Psoas muscle (tissue), 8 donors: Measurements from ENCODE around the gene ZMAT5. TPM values are rescaled to one million over a fixed set of nuclear protein-coding genes. Genes with fewer than 3 reads are reported as not detected.

Source experiments
- ATAC-seq, 4 donors: fragments of 200-7000 bp; cut with Tn5 transposase; one replicate each; pipeline ENCODE4 v1.9.1; 2020; ENCODE audit warnings: moderate library complexity in 3 of 4, mild to moderate bottlenecking in 2 of 4
- DNase-seq, 2 donors: peaks; one replicate each; pipeline ENCODE4 v3.0.0-alpha.2; 2020
- H3K27ac ChIP-seq: fragments of 200-600 bp; one replicate; pipeline ENCODE4 v1.8.0; 2022
- H3K27me3 ChIP-seq, 3 donors: fragments of 200-600 bp in 1 of 3; one replicate each; pipeline versions ENCODE4 v1.6.1 to v1.8.0; 2013 to 2022; ENCODE audit warnings: low read length in 2 of 3, mild to moderate bottlenecking in 2 of 3, moderate library complexity in 1 of 3; ENCODE audit not compliant: insufficient read depth in 3 of 3
- H3K36me3 ChIP-seq, 2 donors: fragments of 200-600 bp in 1 of 2; one replicate each; pipeline versions ENCODE4 v1.6.1 to v1.8.0; 2013 to 2022; ENCODE audit warnings: low read depth in 1 of 2, mild to moderate bottlenecking in 1 of 2, moderate library complexity in 1 of 2; ENCODE audit not compliant: insufficient read depth in 1 of 2
- H3K4me1 ChIP-seq: fragments of 200-600 bp; one replicate; pipeline ENCODE4 v1.8.0; 2022
- H3K4me3 ChIP-seq: fragments of 200-600 bp; one replicate; pipeline ENCODE4 v1.8.0; 2022; ENCODE audit warnings: mild to moderate bottlenecking
- H3K9me3 ChIP-seq: fragments of 200-600 bp; one replicate; pipeline ENCODE4 v1.8.0; 2022
- WGBS, 3 donors: extraction: QIAGEN DNeasy Blood & Tissue Kit; methylation state at CpG; one replicate each; pipeline versions ENCODE4 v1.1.6 to v1.1.7; 2013; 5-methylcytosine and 5-hydroxymethylcytosine counted together
- intact Hi-C, 2 donors: fragments of 100-400 bp; cut with DNase I; formaldehyde crosslinking; loops; one replicate each; pipeline versions ENCODE4 v1.11.0 to v1.14.2; 2022
- polyA plus RNA-seq, 3 donors: library from polyadenylated mRNA; stranded (reverse); fragments of 200-250 nt; gene quantifications; one replicate each; pipeline ENCODE4 v1.2.3, GENCODE V29; 2013
- total RNA-seq, 4 donors: library from RNA; stranded (reverse); fragmentation: NEBNext Ultra II Directional in 2 of 4; extraction: Animal tissue kit (Norgen Biotek cat#: 25700) in 2 of 4; gene quantifications; one replicate each; pipeline versions ENCODE4 v1.2.1 to v1.2.4, GENCODE V29; 2021 to 2023
- TF ChIP-seq, protein P1 (sequence below): fragments of 200-600 bp; IDR thresholded peaks from one replicate; pipeline ENCODE4 v1.8.0; 2022; ENCODE audit warnings: antibody characterized with exemption
- donor health status: healthy with polysubstance abuse.
- donor health status: DM: no; HTN: no; CAD: no; lungs with moderate emphysema.
- donor health status: Bipolar disorder and iron deficiency.
- donor health status: healthy.
- donor health status: DM: yes; HTN: yes; CAD: no.
- donor health status: DM: no; HTN: no; CAD: no.
- donor health status: DM: no; HTN: no; CAD: no.
- donor health status: DM: yes; HTN: yes; CAD: no.

Gene ZMAT5
- total and polyA plus RNA-seq, 7 donors, result 12.1 to 46.1 (median 27.6) TPM

DNA sequence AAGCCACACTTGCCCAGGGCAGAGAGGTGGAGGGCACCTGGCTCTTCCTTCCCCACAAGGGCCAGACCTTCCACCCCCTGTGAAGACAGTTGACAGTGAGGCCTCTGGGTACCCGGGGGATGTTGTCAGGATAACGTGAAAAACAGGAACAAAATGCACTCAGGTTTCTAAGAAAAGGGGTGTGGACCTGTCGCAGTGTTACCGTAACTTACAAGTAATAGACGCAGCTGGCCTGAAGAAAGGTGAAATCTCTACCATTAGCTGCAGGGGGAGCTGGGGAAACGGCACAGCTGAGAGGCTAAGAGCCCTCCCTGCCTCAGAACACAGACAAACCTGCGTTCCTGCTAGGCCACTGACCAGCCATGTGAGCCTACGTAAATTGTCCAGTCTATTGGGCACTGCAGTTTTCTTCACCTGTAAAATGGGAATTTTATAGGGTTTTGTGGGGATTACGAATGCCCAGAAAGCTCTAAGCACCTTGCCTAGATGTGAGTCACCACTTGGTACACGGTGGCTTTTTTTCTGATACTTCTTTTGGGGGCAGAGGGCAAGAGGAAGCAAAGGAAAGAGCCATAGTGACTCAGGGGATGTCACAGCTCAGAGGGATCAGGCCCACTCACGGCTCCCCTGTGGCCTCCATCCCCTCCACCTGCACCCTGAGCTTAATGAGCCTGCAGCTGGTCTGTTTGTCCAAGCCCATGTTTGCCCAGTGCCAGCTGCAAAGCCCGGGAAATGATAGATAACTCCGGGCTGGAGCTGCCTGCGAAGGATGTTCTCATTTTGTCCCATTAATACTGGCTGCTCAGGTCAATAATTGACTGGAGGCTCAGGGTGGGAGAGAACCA is 65.4 kb downstream of the ZMAT5 start:
- H3K4me3 ChIP-seq, result no peak overlapping the region
- H3K9me3 ChIP-seq, result no peaks in the 10 kb centered on the region
- DNase-seq (no peak), ATAC-seq (no peak)
- TF ChIP-seq, protein P1, sequence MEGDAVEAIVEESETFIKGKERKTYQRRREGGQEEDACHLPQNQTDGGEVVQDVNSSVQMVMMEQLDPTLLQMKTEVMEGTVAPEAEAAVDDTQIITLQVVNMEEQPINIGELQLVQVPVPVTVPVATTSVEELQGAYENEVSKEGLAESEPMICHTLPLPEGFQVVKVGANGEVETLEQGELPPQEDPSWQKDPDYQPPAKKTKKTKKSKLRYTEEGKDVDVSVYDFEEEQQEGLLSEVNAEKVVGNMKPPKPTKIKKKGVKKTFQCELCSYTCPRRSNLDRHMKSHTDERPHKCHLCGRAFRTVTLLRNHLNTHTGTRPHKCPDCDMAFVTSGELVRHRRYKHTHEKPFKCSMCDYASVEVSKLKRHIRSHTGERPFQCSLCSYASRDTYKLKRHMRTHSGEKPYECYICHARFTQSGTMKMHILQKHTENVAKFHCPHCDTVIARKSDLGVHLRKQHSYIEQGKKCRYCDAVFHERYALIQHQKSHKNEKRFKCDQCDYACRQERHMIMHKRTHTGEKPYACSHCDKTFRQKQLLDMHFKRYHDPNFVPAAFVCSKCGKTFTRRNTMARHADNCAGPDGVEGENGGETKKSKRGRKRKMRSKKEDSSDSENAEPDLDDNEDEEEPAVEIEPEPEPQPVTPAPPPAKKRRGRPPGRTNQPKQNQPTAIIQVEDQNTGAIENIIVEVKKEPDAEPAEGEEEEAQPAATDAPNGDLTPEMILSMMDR, result no peak
- no peak overlapping the region for H3K27ac ChIP-seq
- peaks cover 0 to 2% (median 0%) of the 10 kb centered on the region in 3 donors for H3K27me3 ChIP-seq
- 40 to 53% (median 43%) methylated on average over 14 of the region's 14 CpGs for WGBS, 3 donors
- intact Hi-C loops, result no loop called here
- H3K4me1 ChIP-seq, result peaks cover 16% of the 10 kb centered on the region
- no peaks in the 10 kb centered on the region for H3K36me3 ChIP-seq

DNA sequence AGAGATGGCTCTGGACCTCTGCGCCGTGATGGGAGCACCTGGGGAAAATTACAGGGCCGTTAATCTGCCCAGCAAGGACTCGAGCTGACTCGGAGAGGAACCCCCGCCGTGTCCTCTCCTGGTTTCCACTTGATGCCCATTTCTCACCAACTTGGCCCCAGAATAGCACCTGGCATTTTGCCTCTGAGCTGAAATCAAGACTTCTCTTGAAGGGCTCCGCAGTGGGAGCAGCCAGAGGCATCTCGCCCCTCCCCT is 66.0 kb downstream of the ZMAT5 start:
- no peaks in the 10 kb centered on the region for H3K36me3 ChIP-seq
- TF ChIP-seq, protein P1, result no peak
- H3K9me3 ChIP-seq, result no peaks in the 10 kb centered on the region
- no peak overlapping the region for H3K4me3 ChIP-seq
- WGBS, 3 donors, result 36 to 56% (median 38%) methylated on average over 9 of the region's 9 CpGs
- no peak for DNase-seq
- intact Hi-C loops, result no loop called here
- no peak for ATAC-seq
- H3K4me1 ChIP-seq, result peaks cover 16% of the 10 kb centered on the region
- no peak overlapping the region for H3K27ac ChIP-seq
- H3K27me3 ChIP-seq, result peaks cover 0 to 2% (median 0%) of the 10 kb centered on the region in 3 donors

DNA sequence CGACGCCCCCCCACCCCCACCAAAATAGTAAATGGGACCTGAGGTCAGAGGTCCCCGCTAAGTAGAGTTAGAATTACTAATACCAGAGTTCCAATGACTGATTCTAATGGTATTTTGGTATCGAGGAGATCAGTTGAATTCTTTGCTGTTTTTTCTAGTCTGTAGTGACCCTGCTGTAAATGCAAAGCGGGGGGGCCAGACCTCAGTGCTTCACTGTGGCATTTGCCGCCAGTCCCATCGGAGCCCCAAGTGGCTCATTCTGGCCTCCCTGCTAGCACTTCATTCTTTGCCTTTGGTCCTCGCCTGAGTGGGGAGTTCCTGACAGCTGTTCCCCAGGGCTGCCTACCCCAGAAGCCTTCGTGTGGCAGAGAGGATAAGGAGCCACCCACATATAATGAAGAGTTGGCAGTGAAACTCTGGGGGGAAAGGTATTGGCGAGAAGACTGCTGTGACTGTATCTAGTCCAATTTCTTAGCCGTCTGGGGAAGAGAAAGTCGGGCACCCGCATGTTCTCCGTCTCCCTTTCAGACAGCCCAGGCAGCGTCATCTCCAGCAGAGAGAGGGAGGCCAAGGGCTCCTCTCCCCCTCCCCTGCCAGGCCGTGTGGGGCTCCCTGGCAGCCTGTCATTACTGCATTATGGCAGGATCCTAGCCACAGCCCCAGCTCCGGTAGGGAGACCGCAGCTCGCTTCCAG is 66.5 kb downstream of the ZMAT5 start:
- WGBS, 3 donors, result 41 to 61% (median 47%) methylated on average over 18 to 19 of the region's 19 CpGs
- TF ChIP-seq, protein P1, result no peak
- Histone ChIP-seq H3K4me1 (peaks cover 19% of the 10 kb centered on the region), H3K9me3 (no peaks in the 10 kb centered on the region), H3K4me3 (no peak overlapping the region), H3K36me3 (peaks cover 0 to 3% of the 10 kb centered on the region in 2 donors), H3K27me3 (peaks cover 0 to 2% (median 0%) of the 10 kb centered on the region in 3 donors), H3K27ac (no peak overlapping the region)
- ATAC-seq (no peak), DNase-seq (no peak)
- intact Hi-C loops, result no loop called here

DNA sequence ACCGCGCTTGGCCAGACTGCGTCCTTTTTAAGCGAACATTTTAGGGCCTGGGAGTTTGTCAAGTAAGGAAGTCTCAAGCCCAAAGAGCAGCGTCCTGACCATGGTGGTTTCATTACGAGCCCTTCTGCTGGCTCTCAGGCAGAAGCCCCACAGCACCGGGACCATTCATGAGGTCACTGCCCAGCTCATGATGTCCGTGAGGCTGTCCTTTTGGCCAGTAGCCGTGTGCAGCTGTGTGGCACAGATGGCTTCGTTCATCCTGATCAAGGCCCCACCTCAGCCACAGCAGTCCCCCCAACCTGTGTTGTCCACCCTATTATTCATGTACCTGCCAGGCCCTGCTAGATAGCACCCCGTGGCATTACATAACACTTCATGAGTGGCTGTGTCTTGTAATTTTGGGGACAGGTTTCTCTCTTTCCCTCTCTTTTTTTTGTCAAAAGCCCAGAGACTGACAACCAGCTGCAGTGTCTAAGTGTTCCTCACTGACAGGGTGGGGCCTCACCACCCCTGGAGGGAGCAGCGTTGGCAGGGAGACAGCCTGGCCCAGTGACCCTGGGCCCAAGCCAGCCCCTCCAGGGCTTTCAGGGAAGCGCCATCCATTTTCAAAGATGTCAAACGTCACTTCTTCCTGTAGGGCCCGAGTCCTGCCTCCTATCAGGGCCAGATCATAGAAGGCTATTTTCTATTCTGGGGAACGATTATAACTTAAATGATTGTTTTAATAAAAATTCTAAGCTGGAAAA is 68.8 kb downstream of the ZMAT5 start:
- intact Hi-C loops, result no loop called here
- no peak overlapping the region for H3K27ac ChIP-seq
- peaks cover 0 to 2% (median 0%) of the 10 kb centered on the region in 3 donors for H3K27me3 ChIP-seq
- H3K4me3 ChIP-seq, result no peak overlapping the region
- no peak for ATAC-seq
- TF ChIP-seq, protein P1, result no peak
- H3K9me3 ChIP-seq, result no peaks in the 10 kb centered on the region
- WGBS, 3 donors, result 57 to 73% (median 57%) methylated on average over 16 of the region's 16 CpGs
- no peak for DNase-seq
- peaks cover 19% of the 10 kb centered on the region for H3K4me1 ChIP-seq
- H3K36me3 ChIP-seq, result peaks cover 0 to 15% of the 10 kb centered on the region in 2 donors
